Stimulated activated CD8-positive, alpha-beta memory T cell treated with anti-CD3 and anti-CD28 coated beads, Interleukin-12 subunit alpha, Interleukin-12 subunit beta, amount 100 ng/mL, for 24 hours (primary cell): ENCODE results near the gene PKNOX2.

Experiments
- DNase-seq: peaks from one replicate; pipeline ENCODE4 v3.0.0-alpha.2; 2020; ENCODE audit errors: extremely low read depth

Gene PKNOX2

GRCh38 chr11:125313271-125314219 lies 149.0 kb downstream of the PKNOX2 start:
- DNase-seq = no peak

- DNase-seq = no peak
Measured at GRCh38 chr11:125314276-125315078, 149.9 kb downstream of the PKNOX2 start.

- DNase-seq = no peak
Measured at GRCh38 chr11:125315079-125315740, 150.7 kb downstream of the PKNOX2 start.

- DNase-seq = no peak
Measured at GRCh38 chr11:125317416-125317815, 152.9 kb downstream of the PKNOX2 start.

GRCh38 chr11:125319649-125320048 lies 155.1 kb downstream of the PKNOX2 start:
- no peak for DNase-seq

GRCh38 chr11:125320347-125321076 lies 156.0 kb downstream of the PKNOX2 start:
- DNase-seq = no peak

GRCh38 chr11:125322289-125322688 lies 157.7 kb downstream of the PKNOX2 start:
- no peak for DNase-seq

GRCh38 chr11:125325196-125325595 lies 160.6 kb downstream of the PKNOX2 start:
- DNase-seq = no peak

GRCh38 chr11:125326126-125326525 lies 161.6 kb downstream of the PKNOX2 start:
- DNase-seq = no peak

- no peak for DNase-seq
Measured at GRCh38 chr11:125327518-125328224, 163.1 kb downstream of the PKNOX2 start.

- no peak for DNase-seq
Measured at GRCh38 chr11:125328225-125328580, 163.7 kb downstream of the PKNOX2 start.

GRCh38 chr11:125329786-125330185 lies 165.2 kb downstream of the PKNOX2 start:
- DNase-seq = no peak

GRCh38 chr11:125330462-125331325 lies 166.1 kb downstream of the PKNOX2 start:
- no peak for DNase-seq

- no peak for DNase-seq
Measured at GRCh38 chr11:125331357-125332035, 166.9 kb downstream of the PKNOX2 start.

GRCh38 chr11:125332821-125333220 lies 168.3 kb downstream of the PKNOX2 start:
- no peak for DNase-seq

- DNase-seq = no peak
Measured at GRCh38 chr11:125333354-125334073, 169.0 kb downstream of the PKNOX2 start.

- no peak for DNase-seq
Measured at GRCh38 chr11:125335106-125335505, 170.6 kb downstream of the PKNOX2 start.
